Left kidney (tissue), 2 donors: ENCODE results near the gene PARVB. TPM values are rescaled to one million over a fixed set of nuclear protein-coding genes. Genes with fewer than 3 reads are reported as not detected.

Experiments used
- DNase-seq: peaks from one replicate; pipeline ENCODE4 v3.0.0-alpha.2; 2013
- polyA plus RNA-seq: library from polyadenylated mRNA; unstranded; fragments of 120-200 nt; gene quantifications from one replicate; pipeline ENCODE4 v1.2.1, GENCODE V29; 2013; ENCODE audit not compliant: insufficient read length

The PARVB gene
- polyA plus RNA-seq, 1 donor: 17.9 TPM

GRCh38 chr22:44200451-44200850 is 176.3 kb downstream of the PARVB start:
- no peak for DNase-seq

- no peak for DNase-seq
These were observed 176.9 kb downstream of the PARVB start for GRCh38 chr22:44200855-44201550.

- no peak for DNase-seq
These were observed 177.6 kb downstream of the PARVB start for GRCh38 chr22:44201665-44202064.

- DNase-seq: no peak
These were observed 178.2 kb downstream of the PARVB start for GRCh38 chr22:44202261-44202789.

- DNase-seq: no peak
These were observed 179.1 kb downstream of the PARVB start for GRCh38 chr22:44203203-44203602.

GRCh38 chr22:44204739-44205515 is 180.8 kb downstream of the PARVB start:
- DNase-seq: no peak

- DNase-seq: no peak
These were observed 181.6 kb downstream of the PARVB start for GRCh38 chr22:44205516-44206329.

GRCh38 chr22:44206330-44206645 is 182.2 kb downstream of the PARVB start:
- DNase-seq: no peak

- DNase-seq: no peak
These were observed 182.6 kb downstream of the PARVB start for GRCh38 chr22:44206696-44207095.

GRCh38 chr22:44207173-44207980 is 183.3 kb downstream of the PARVB start:
- no peak for DNase-seq

- no peak for DNase-seq
These were observed 183.8 kb downstream of the PARVB start for GRCh38 chr22:44207981-44208317.

- no peak for DNase-seq
These were observed 185.2 kb downstream of the PARVB start for GRCh38 chr22:44209343-44209742.

- DNase-seq: no peak
These were observed 186.6 kb downstream of the PARVB start for GRCh38 chr22:44210722-44211121.

GRCh38 chr22:44211256-44211945 is 187.3 kb downstream of the PARVB start:
- no peak for DNase-seq

- no peak for DNase-seq
These were observed 188.1 kb downstream of the PARVB start for GRCh38 chr22:44211946-44212930.

GRCh38 chr22:44212936-44213335 is 188.8 kb downstream of the PARVB start:
- no peak for DNase-seq

- DNase-seq: no peak
These were observed 189.5 kb downstream of the PARVB start for GRCh38 chr22:44213489-44214043.

GRCh38 chr22:44214187-44214586 is 190.1 kb downstream of the PARVB start:
- no peak for DNase-seq

GRCh38 chr22:44214764-44215163 is 190.7 kb downstream of the PARVB start:
- DNase-seq: no peak

- DNase-seq: no peak
These were observed 191.2 kb downstream of the PARVB start for GRCh38 chr22:44215287-44215686.
